Measurements from ENCODE around the gene POLR2M. TPM values are rescaled to one million over a fixed set of nuclear protein-coding genes. Genes with fewer than 3 reads are reported as not detected.

The POLR2M gene
- total and polyA plus RNA-seq, 2 experiments from 2014 or later = 19.6 to 46.3 TPM

DNA sequence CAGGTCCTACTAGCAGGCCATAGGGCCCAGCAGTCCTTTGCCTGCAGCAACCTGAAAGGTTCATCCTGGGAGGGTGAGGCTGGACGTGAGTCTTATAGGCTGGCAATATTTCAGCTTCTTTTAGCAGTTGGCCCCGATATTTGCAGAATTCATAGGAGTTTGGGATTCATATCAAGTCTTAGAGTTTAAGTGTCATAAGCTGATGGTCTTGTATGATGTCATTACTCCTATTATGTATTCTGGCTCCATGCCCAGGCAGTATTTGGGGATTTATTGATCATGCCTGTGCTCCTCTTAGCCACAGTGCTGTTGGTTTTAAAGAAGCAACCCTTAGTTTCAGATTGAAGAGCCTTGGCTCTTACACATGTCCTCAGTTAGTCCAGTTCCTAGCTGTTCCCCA lies 41.3 kb upstream of the POLR2M start (continued):
- TF ChIP-seq, protein P1, sequence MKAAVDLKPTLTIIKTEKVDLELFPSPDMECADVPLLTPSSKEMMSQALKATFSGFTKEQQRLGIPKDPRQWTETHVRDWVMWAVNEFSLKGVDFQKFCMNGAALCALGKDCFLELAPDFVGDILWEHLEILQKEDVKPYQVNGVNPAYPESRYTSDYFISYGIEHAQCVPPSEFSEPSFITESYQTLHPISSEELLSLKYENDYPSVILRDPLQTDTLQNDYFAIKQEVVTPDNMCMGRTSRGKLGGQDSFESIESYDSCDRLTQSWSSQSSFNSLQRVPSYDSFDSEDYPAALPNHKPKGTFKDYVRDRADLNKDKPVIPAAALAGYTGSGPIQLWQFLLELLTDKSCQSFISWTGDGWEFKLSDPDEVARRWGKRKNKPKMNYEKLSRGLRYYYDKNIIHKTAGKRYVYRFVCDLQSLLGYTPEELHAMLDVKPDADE (IDR thresholded peaks at IDR 0.05) = no peak
- TF ChIP-seq ZNF114 (CRISPR knock-in tag; IDR thresholded peaks at IDR 0.05) = no peak
- no peak for TF ChIP-seq EZH2 (IDR thresholded peaks at IDR 0.05; ENCODE audit: low read depth, unreplicated experiment)
- no peak for TF ChIP-seq JUNB (IDR thresholded peaks at IDR 0.05; ENCODE audit: unreplicated experiment)
- no peak for TF ChIP-seq CREB1 (CRISPR knock-in tag; IDR thresholded peaks at IDR 0.05; ENCODE audit: low read depth)
- TF ChIP-seq, protein P2, sequence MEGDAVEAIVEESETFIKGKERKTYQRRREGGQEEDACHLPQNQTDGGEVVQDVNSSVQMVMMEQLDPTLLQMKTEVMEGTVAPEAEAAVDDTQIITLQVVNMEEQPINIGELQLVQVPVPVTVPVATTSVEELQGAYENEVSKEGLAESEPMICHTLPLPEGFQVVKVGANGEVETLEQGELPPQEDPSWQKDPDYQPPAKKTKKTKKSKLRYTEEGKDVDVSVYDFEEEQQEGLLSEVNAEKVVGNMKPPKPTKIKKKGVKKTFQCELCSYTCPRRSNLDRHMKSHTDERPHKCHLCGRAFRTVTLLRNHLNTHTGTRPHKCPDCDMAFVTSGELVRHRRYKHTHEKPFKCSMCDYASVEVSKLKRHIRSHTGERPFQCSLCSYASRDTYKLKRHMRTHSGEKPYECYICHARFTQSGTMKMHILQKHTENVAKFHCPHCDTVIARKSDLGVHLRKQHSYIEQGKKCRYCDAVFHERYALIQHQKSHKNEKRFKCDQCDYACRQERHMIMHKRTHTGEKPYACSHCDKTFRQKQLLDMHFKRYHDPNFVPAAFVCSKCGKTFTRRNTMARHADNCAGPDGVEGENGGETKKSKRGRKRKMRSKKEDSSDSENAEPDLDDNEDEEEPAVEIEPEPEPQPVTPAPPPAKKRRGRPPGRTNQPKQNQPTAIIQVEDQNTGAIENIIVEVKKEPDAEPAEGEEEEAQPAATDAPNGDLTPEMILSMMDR (conservative IDR thresholded peaks at IDR 0.05; ENCODE audit: low read depth in 2 of 2) = no peak
- TF ChIP-seq, protein P3, sequence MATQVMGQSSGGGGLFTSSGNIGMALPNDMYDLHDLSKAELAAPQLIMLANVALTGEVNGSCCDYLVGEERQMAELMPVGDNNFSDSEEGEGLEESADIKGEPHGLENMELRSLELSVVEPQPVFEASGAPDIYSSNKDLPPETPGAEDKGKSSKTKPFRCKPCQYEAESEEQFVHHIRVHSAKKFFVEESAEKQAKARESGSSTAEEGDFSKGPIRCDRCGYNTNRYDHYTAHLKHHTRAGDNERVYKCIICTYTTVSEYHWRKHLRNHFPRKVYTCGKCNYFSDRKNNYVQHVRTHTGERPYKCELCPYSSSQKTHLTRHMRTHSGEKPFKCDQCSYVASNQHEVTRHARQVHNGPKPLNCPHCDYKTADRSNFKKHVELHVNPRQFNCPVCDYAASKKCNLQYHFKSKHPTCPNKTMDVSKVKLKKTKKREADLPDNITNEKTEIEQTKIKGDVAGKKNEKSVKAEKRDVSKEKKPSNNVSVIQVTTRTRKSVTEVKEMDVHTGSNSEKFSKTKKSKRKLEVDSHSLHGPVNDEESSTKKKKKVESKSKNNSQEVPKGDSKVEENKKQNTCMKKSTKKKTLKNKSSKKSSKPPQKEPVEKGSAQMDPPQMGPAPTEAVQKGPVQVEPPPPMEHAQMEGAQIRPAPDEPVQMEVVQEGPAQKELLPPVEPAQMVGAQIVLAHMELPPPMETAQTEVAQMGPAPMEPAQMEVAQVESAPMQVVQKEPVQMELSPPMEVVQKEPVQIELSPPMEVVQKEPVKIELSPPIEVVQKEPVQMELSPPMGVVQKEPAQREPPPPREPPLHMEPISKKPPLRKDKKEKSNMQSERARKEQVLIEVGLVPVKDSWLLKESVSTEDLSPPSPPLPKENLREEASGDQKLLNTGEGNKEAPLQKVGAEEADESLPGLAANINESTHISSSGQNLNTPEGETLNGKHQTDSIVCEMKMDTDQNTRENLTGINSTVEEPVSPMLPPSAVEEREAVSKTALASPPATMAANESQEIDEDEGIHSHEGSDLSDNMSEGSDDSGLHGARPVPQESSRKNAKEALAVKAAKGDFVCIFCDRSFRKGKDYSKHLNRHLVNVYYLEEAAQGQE (IDR thresholded peaks at IDR 0.05; ENCODE audit: unreplicated experiment) = no peak
- no peak for TF ChIP-seq STAT1 (IDR thresholded peaks at IDR 0.05; ENCODE audit: unreplicated experiment)

DNA sequence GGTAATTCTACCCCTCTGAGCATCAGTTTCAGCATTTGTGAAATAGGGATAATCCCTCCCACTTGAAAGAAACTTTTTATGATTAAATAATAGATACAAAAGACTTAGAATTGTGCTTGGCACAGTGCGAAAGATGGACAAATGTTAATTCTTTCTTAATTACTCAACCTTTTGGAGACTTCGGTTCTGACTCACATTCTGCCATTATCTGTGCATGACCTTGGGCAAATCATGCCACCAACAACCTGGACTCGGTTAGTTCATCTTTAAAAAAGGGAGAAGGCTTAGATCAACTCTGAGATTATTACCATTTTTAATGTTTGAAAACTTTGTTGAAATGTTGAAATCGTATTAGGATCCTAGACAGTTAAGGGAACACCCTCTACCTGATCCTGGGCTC lies 40.6 kb upstream of the POLR2M start:
- Mint-ChIP-seq H3K9me3 (no peaks in the 10 kb centered on the region), H3K27ac (no peak overlapping the region), H3K4me3 (no peak overlapping the region), H3K27me3 (ENCODE audit: insufficient read depth, low read depth, poor library complexity) (no peaks in the 10 kb centered on the region), H3K4me1 (no peaks in the 10 kb centered on the region), H3K36me3 (ENCODE audit: low read depth) (no peaks in the 10 kb centered on the region)
- no peaks in the 10 kb centered on the region for H4K20me1 ChIP-seq (replicated peaks; ENCODE audit: insufficient read depth)
- ATAC-seq (no peak), DNase-seq (ENCODE audit: low spot score) (no peak)
- H3F3A ChIP-seq (replicated peaks; ENCODE audit: low read depth) = no peaks in the 10 kb centered on the region
- H3K27me3 ChIP-seq (ENCODE audit: insufficient read depth) = no peaks in the 10 kb centered on the region
- no peak overlapping the region for H2AFZ ChIP-seq
- no peak overlapping the region for H3K4me2 ChIP-seq
- H3K27ac ChIP-seq (ENCODE audit: low read depth) = no peak overlapping the region
- H3K9me2 ChIP-seq (ENCODE audit: insufficient read depth) = no peaks in the 10 kb centered on the region
- no peaks in the 10 kb centered on the region for H3K36me3 ChIP-seq (ENCODE audit: insufficient read depth)
- H3K4me1 ChIP-seq (ENCODE audit: insufficient read depth) = no peaks in the 10 kb centered on the region
- H3K79me2 ChIP-seq (replicated peaks; ENCODE audit: insufficient read depth) = no peaks in the 10 kb centered on the region
- H3K4me3 ChIP-seq = no peak overlapping the region
- TF ChIP-seq EZH2phosphoT487 (IDR thresholded peaks at IDR 0.05; ENCODE audit: unreplicated experiment) = no peak
- TF ChIP-seq, protein P4, sequence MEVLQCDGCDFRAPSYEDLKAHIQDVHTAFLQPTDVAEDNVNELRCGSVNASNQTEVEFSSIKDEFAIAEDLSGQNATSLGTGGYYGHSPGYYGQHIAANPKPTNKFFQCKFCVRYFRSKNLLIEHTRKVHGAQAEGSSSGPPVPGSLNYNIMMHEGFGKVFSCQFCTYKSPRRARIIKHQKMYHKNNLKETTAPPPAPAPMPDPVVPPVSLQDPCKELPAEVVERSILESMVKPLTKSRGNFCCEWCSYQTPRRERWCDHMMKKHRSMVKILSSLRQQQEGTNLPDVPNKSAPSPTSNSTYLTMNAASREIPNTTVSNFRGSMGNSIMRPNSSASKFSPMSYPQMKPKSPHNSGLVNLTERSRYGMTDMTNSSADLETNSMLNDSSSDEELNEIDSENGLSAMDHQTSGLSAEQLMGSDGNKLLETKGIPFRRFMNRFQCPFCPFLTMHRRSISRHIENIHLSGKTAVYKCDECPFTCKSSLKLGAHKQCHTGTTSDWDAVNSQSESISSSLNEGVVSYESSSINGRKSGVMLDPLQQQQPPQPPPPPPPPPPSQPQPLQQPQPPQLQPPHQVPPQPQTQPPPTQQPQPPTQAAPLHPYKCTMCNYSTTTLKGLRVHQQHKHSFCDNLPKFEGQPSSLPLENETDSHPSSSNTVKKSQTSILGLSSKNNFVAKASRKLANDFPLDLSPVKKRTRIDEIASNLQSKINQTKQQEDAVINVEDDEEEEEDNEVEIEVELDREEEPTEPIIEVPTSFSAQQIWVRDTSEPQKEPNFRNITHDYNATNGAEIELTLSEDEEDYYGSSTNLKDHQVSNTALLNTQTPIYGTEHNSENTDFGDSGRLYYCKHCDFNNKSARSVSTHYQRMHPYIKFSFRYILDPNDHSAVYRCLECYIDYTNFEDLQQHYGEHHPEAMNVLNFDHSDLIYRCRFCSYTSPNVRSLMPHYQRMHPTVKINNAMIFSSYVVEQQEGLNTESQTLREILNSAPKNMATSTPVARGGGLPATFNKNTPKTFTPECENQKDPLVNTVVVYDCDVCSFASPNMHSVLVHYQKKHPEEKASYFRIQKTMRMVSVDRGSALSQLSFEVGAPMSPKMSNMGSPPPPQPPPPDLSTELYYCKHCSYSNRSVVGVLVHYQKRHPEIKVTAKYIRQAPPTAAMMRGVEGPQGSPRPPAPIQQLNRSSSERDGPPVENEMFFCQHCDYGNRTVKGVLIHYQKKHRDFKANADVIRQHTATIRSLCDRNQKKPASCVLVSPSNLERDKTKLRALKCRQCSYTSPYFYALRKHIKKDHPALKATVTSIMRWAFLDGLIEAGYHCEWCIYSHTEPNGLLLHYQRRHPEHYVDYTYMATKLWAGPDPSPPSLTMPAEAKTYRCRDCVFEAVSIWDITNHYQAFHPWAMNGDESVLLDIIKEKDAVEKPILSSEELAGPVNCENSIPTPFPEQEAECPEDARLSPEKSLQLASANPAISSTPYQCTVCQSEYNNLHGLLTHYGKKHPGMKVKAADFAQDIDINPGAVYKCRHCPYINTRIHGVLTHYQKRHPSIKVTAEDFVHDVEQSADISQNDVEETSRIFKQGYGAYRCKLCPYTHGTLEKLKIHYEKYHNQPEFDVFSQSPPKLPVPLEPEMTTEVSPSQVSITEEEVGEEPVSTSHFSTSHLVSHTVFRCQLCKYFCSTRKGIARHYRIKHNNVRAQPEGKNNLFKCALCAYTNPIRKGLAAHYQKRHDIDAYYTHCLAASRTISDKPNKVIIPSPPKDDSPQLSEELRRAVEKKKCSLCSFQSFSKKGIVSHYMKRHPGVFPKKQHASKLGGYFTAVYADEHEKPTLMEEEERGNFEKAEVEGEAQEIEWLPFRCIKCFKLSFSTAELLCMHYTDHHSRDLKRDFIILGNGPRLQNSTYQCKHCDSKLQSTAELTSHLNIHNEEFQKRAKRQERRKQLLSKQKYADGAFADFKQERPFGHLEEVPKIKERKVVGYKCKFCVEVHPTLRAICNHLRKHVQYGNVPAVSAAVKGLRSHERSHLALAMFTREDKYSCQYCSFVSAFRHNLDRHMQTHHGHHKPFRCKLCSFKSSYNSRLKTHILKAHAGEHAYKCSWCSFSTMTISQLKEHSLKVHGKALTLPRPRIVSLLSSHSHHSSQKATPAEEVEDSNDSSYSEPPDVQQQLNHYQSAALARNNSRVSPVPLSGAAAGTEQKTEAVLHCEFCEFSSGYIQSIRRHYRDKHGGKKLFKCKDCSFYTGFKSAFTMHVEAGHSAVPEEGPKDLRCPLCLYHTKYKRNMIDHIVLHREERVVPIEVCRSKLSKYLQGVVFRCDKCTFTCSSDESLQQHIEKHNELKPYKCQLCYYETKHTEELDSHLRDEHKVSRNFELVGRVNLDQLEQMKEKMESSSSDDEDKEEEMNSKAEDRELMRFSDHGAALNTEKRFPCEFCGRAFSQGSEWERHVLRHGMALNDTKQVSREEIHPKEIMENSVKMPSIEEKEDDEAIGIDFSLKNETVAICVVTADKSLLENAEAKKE (CRISPR knock-in tag; IDR thresholded peaks at IDR 0.05) = no peak
- TF ChIP-seq JUNB (IDR thresholded peaks at IDR 0.05; ENCODE audit: unreplicated experiment) = no peak
- TF ChIP-seq NANOG (IDR thresholded peaks at IDR 0.05; ENCODE audit: borderline replicate concordance) = no peak
- no peak for TF ChIP-seq ZNF331 (CRISPR knock-in tag; IDR thresholded peaks at IDR 0.05; ENCODE audit: low read depth)
- no peak for TF ChIP-seq EZH2 (IDR thresholded peaks at IDR 0.05; ENCODE audit: low read depth, unreplicated experiment)
